ENCODE measurements around the gene SLC44A5.
A peak's percentile ranks its signal among the peaks of the same experiment; 100 is the strongest.
"Not testable (repeated sequence)": the region's sequence is repeated elsewhere in the genome, so short reads cannot be mapped to it uniquely, and the experiment has no call there.

Gene SLC44A5

GRCh38 chr1:75614399-75614756, 3.5 kb upstream of the SLC44A5 start:
- DNase-seq (ENCODE audit: low read depth in 2 of 2) = no peak
- H3K4me3 ChIP-seq (replicated peaks in 1 of 2; ENCODE audit: low read depth in 2 of 2, low read length in 2 of 2) = no peak overlapping the region
- no peak for TF ChIP-seq CTCF (IDR thresholded peaks at IDR 0.05; ENCODE audit: low read depth, low read length)

- TF ChIP-seq CTCF (IDR thresholded peaks at IDR 0.05; ENCODE audit: low read depth, low read length) = no peak
- H3K4me3 ChIP-seq (replicated peaks in 1 of 2; ENCODE audit: low read depth in 2 of 2, low read length in 2 of 2) = no peak overlapping the region
- DNase-seq (ENCODE audit: low read depth in 2 of 2) = no peak
Observed at GRCh38 chr1:75613916-75614315, 3.0 kb upstream of the SLC44A5 start.

- no peak for TF ChIP-seq CTCF (IDR thresholded peaks at IDR 0.05; ENCODE audit: low read depth, low read length)
- H3K4me3 ChIP-seq (replicated peaks in 1 of 2; ENCODE audit: low read depth in 2 of 2, low read length in 2 of 2) = no peak overlapping the region
- no peak for DNase-seq (ENCODE audit: low read depth in 2 of 2)
Observed at GRCh38 chr1:75612976-75613375, 2.1 kb upstream of the SLC44A5 start.

GRCh38 chr1:75602486-75602885, 8.4 kb downstream of the SLC44A5 start:
- DNase-seq (ENCODE audit: low read depth in 2 of 2) = no peak
- no peak overlapping the region for H3K4me3 ChIP-seq (replicated peaks in 1 of 2; ENCODE audit: low read depth in 2 of 2, low read length in 2 of 2)
- TF ChIP-seq CTCF (IDR thresholded peaks at IDR 0.05; ENCODE audit: low read depth, low read length) = no peak

GRCh38 chr1:75600781-75601180, 10.1 kb downstream of the SLC44A5 start:
- no peak overlapping the region for H3K4me3 ChIP-seq (replicated peaks in 1 of 2; ENCODE audit: low read depth in 2 of 2, low read length in 2 of 2)
- peak in 1 of 2 donors; percentile 38 for DNase-seq (ENCODE audit: low read depth in 2 of 2)
- no peak for TF ChIP-seq CTCF (IDR thresholded peaks at IDR 0.05; ENCODE audit: low read depth, low read length)

GRCh38 chr1:75594327-75594726, 16.6 kb downstream of the SLC44A5 start:
- DNase-seq (ENCODE audit: low read depth in 2 of 2) = no peak
- no peak overlapping the region for H3K4me3 ChIP-seq (replicated peaks in 1 of 2; ENCODE audit: low read depth in 2 of 2, low read length in 2 of 2)
- no peak for TF ChIP-seq CTCF (IDR thresholded peaks at IDR 0.05; ENCODE audit: low read depth, low read length)

- not testable (repeated sequence) for DNase-seq (ENCODE audit: low read depth in 2 of 2); H3K4me3 ChIP-seq (replicated peaks in 1 of 2; ENCODE audit: low read depth in 2 of 2, low read length in 2 of 2)
Observed at GRCh38 chr1:75593457-75593856, 17.5 kb downstream of the SLC44A5 start.
